Ishikawa (cell line): ENCODE data around the gene IL2RA.

Experiments
- CREB1 ChIP-seq: IDR thresholded peaks from 2 replicates; pipeline ENCODE4 v1.6.1; 2012; ENCODE audit warnings: low read depth
- MAX ChIP-seq: IDR thresholded peaks from 2 replicates; pipeline ENCODE4 v1.6.1; 2012
- TAF1 ChIP-seq: IDR thresholded peaks from 2 replicates; pipeline ENCODE4 v1.6.1; 2012; ENCODE audit warnings: low read depth, mild to moderate bottlenecking
- TCF12 ChIP-seq: IDR thresholded peaks from 2 replicates; pipeline ENCODE4 v1.6.1; 2012; ENCODE audit warnings: low read depth

DNA sequence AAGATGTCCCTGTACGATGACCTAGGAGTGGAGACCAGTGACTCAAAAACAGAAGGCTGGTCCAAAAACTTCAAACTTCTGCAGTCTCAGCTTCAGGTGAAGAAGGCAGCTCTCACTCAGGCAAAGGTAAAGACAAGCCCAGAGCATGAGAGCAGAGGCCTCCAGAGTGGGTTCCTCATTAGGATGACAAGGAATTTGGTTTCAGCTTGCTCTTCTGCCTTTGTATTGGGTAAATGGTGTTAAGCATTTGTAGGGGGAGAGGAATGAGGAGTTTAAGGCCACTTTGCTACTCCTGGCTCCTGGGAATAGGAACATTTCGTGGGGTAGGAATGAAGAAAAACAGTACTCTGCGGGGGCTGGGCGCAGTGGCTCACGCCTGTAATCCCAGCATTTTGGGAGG is 34.9 kb upstream of the IL2RA start:
- TF ChIP-seq TAF1 (no peak), TCF12 (no peak), CREB1 (no peak), MAX (no peak)
